Stimulated activated CD8-positive, alpha-beta memory T cell treated with anti-CD3 and anti-CD28 coated beads, Interleukin-2, amount 100 ng/mL, for 1 hour (primary cell): Measurements from ENCODE around the gene THSD8.
A peak's percentile ranks its signal among the peaks of the same experiment; 100 is the strongest.
"Not testable (repeated sequence)": the region's sequence is repeated elsewhere in the genome, so short reads cannot be mapped to it uniquely, and the experiment has no call there.

Experiments used
- DNase-seq, 2 donors: peaks; one replicate each; pipeline ENCODE4 v3.0.0-alpha.2; 2020; ENCODE audit warnings: low read depth in 2 of 2

The THSD8 gene

DNA sequence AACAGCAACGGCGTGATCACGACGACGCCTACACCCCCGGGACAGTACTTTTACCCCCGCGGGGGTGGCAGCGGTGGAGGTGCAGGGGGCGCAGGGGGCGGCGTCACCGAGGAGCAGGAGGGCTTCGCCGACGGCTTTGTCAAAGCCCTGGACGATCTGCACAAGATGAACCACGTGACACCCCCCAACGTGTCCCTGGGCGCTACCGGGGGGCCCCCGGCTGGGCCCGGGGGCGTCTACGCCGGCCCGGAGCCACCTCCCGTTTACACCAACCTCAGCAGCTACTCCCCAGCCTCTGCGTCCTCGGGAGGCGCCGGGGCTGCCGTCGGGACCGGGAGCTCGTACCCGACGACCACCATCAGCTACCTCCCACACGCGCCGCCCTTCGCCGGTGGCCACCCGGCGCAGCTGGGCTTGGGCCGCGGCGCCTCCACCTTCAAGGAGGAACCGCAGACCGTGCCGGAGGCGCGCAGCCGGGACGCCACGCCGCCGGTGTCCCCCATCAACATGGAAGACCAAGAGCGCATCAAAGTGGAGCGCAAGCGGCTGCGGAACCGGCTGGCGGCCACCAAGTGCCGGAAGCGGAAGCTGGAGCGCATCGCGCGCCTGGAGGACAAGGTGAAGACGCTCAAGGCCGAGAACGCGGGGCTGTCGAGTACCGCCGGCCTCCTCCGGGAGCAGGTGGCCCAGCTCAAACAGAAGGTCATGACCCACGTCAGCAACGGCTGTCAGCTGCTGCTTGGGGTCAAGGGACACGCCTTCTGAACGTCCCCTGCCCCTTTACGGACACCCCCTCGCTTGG, 9.6 kb upstream of the THSD8 start:
- peak in 1 of 2 donors; percentile 57 for DNase-seq

DNA sequence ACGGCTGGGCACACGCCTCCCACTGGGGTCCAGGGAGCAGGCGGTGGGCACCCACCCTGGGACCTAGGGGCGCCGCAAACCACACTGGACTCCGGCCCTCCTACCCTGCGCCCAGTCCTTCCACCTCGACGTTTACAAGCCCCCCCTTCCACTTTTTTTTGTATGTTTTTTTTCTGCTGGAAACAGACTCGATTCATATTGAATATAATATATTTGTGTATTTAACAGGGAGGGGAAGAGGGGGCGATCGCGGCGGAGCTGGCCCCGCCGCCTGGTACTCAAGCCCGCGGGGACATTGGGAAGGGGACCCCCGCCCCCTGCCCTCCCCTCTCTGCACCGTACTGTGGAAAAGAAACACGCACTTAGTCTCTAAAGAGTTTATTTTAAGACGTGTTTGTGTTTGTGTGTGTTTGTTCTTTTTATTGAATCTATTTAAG, 9.0 kb upstream of the THSD8 start:
- DNase-seq: no peak

DNA sequence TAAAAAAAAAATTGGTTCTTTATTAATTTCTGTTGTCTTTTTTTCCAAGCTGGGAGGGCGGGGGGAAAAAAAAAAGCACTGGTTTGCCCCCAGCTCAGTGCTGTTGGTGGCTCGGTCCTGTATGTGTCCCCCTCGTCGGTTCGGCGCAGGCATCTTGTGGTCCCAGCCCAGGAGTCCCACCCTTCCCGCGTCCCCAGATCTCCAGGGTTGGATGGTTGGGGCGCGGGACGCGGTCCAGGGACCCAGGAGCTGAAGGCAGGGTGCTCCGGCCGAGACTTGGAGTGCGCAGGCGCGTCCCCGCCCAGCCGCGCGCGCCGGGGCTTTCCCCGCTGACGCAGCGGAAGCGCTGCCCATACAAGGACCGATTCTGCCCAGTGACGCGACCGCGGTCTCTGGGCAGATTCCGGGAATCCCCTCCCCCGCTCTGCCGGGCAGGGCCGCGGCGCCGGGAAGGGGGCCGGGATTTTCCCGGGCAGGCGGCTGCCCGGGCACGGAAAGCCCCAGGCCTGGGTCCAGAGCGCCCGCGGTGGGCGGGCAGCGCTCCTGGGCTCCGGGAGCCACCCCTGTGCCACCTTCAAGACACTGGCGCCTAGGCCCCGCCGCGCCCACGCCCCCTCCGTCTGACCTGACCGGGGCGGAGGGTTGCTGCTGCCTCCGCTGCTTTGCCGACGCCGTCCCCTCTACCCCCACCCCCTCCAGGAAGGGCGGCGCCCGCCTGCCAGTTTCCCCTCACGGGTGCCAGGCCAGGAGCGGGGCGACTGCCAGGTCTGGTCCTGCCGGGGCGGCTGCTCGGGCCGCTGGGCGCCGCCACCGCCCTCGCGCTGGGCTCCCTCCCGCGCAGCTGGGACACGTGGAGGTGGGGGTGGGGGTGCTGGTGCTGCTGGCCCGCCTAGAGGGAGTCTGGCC, 8.3 kb upstream of the THSD8 start:
- DNase-seq: peak; percentile 89 to 91

DNA sequence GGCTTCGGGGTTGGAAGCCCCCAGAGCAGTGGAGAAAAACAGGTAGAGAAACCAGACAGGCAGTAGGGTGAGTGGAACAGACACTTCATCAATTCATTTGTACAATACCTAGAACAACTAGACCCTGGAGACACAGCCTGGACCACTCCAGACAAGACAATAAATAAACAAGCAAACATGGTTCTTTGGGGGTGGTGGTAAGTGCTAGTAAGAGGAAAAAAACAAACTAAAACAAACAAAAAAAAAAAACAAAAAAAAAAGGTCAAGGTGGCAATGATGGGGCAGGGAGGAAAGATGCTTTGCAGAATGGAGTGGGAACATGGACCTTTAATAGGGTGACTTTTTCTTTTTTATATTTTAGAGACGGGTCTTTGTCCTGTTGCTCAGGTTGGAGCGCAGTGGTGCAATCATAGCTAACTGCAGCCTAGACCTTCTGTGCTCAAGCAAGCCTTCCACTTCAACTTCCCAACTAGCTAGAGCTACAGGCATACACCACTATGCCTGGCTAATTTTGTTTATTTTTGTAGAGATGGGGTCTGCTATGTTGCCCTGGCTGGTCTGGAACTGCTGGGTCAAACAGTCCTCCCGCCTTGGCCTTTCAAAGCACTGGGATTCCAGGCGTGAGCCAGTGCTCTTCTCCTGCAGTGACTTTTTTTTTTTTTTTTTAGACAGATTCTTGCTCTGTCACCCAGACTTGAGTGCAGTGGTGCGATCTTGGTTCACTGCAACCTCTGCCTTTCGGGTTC, 7.5 kb upstream of the THSD8 start:
- DNase-seq: no peak

DNA sequence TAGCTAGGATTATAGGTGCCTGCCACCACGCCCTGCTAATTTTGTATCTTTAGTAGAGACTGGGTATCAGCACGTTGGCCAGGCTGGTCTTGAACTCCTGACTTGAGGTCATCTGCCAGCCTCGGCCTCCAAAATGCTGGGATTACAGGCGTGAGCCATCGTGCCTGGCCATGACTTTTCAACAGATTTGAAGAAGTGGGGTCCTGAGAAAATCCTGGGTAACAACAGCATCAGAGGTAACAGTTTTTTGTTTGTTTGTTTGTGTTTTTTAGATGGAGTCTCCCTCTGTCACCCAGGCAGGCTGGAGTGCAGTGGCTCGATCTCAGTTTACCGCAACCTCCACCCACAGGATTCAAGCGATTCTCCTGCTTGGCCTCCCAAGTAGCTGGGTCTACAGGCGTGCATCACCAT, 6.9 kb upstream of the THSD8 start:
- DNase-seq: no peak

DNA sequence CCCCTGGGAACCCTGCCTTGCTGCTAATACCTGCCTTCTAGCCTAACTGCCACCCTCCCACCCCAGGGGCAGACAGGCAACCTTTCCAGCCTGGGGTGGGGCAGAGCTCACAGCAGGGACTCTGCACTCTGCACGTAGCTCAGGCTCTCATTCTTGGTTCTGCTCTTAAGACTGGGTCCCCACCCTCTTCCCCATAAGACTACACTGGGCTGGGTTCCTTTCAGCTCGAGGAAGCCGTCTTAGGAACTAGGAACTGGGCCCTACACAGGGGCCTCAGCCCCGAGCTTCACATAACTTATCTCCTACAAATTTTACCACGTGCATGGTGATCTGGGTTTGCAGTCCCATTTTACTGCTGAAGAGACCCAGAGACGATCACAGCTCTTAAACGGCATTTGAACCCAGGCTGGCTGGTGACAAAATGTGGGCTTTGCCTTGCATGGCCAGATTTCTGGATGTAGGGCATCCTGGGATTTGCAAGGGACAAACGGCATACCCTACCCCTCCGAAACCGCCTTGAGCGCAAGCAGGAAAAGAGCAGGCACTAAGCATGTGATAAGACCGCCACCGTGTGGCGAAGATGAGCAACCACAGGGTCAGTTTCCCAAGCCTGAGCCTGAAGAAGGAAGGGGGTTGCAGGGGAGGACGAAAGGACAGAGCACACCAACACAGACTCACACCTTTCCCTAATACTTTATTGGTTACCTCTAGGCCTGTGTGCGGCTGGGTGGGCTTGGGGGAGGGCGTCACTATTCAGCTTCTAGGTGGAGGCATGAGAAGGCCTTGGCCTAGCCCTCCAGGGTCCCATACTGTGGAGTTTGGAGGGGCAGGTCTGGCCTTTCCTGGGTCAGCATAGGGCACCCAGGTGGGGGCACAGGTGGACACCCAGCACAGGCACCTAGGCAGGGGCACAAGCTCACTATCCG, 5.5 kb upstream of the THSD8 start:
- peak; percentile 55 to 60 for DNase-seq

DNA sequence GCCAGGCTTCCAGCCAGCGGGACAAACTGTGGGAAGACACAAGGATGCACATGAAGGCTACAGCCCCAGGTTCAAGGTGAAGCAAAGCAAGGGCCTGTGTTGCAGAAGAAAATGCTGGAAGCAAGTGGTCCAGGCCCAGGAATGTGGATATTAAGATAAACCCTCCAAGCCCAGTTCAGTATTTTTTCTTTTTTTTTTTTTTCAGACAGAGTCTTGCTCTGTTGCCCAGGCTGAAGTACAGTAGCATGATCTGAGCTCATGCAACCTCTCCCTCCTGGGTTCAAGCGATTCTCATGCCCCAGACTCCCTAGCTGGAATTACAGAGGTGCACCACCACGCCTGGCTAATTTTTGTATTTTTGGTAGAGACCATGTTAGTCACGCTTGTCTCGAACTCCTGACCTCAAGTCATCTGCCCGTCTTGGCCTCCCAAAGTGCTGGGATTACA, 4.7 kb upstream of the THSD8 start:
- no peak for DNase-seq

DNA sequence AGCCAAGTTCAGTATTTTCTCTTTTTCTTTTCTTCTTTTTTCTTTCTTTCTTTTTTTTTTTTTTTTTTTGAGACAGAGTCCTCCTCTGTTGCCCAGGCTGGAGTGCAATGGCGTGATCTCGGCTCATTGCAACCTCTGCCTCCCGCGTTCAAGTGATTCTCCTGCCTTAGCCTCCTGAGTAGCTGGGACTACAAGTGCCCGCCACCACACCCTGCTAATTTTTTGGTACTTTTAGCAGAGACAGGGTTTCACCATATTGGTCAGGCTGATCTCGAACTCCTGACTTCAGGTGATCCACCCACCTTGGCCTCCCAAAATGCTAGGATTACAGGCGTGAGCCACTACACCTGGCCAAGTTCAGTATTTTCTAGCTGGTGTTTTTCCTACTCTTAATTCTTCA, 4.3 kb upstream of the THSD8 start:
- DNase-seq: not testable (repeated sequence)

DNA sequence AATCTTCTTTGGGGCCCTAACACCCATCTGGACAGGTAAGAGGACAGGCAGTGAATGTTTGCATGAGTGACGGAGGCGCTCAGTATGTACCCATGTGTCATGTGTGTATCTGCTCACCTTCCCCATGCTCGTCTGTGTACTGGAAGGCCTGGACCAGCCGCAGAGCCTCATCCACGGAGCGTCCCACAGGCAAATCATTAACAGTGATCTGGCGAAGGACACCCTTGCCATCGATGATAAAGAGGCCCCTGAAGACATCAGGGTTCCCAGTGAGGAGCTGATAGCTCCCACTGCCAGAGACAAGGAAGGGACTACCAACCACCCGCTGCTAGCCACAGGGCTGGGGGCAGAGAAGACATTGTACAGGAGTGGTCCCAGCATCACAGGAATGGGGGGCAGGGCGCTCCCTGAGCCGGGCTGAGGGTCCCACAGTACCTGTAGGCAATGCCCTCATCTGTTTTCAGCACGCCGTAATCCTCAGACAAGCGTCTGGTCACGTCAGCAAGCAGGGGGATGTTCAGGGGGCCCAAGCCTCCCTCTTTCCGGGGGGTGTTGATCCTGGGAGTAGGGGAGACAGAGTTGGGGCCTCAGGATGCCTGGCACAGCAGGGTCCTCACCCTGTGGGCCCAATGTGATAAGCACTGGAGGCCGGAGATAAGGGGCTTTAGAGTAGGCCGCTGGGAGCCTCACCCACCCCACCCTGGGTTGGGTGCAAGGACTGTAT, 2.0 kb upstream of the THSD8 start:
- no peak for DNase-seq

DNA sequence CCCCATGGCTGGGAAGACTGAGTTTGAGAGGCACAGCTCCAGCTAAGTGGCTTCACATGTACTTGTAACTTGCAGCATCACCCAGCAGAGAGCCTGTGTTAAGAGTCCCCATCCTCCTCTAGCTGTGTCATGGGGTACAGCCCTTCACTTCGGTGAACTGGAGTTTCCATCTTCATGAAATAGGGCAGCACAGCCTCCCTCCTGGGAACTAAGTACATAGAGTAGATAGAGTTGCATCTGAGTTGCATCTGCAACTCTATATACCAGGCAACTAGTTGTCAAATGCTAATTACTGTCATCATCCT, 1.5 kb upstream of the THSD8 start:
- DNase-seq: no peak

DNA sequence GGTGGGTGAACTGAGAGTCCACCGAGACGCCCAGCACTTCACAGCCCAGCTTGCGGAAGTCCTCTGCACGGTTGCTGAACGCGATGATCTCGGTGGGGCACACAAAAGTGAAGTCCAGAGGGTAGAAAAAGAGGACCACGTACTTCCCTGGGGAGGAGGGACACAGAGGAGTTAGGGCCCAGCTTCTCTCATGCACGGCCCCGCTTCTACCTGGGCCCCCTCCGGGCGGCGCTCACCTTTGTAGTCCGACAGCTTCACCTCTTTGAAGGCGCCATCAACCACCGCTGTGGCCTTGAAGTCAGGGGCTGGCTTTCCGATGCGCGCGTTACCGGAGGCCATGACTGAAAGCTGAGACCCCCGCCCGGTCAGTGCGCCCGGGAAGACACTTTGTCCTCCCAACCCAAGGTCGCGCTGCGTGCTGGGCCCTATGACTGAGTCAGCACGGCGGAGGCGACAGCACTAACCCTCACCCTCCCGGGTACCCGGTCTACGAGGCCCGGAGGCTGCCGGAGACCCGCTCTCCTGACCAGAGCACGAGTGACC, 875 bp upstream of the THSD8 start:
- DNase-seq: no peak

DNA sequence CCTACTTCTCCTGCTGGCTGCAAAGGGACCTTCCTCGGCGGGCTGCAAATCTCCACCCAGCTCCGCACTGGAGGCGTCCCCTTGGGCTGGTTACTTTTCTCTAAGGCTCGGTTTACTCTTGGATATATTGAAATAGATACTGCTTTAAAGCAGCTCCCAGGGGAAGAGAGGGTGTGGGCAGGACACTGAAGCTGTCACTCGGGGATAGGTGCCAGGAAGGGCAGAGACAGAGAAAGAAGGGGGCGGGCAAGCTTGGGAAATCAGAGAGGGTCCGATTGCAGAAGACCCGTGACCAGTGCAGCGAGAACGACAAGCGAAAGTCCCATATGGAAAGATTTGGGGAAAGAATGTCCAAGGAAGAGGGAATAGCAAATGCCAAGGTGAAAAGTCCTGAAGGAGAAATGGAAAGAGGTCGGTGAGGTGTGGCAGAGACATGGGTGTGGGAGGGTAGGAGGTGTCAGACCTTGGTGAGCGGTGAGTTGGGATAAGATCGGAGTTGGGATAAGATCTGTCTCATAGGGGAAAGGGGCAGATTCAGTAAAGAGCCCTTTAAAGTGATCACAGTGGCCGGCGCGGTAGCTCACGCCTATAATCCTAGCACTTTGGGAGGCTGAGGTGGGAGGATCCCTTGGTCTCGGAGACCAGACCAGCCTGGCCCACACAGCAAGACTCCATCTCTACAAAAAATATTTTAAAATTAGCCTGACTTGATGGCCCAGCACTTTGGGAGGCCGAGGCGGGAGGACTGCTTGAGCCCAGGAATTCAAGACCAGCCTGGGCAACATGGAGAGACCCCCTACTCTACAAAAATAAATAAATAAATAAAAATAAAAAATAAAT, 618 bp downstream of the THSD8 start:
- DNase-seq: no peak

DNA sequence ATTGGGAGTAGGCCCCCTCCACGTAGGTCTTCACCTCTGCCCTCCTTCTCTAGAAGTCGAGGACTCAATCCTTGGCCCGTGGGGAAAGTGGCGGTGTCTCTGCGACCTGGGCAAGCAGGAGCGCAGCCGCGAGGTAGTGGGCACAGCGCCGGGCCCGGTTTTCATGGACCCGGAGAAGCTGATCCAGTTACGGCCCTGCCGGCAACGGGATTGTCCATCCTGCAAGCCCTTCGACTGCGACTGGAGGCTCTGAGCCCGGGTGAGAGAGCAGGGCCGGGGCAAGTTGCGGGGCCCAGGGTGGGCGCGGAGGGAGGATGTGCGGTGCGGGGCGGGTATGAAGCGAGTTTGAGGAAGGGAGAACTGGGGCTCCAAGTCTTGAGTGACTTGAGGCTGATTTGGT, 2.2 kb downstream of the THSD8 start:
- no peak for DNase-seq

DNA sequence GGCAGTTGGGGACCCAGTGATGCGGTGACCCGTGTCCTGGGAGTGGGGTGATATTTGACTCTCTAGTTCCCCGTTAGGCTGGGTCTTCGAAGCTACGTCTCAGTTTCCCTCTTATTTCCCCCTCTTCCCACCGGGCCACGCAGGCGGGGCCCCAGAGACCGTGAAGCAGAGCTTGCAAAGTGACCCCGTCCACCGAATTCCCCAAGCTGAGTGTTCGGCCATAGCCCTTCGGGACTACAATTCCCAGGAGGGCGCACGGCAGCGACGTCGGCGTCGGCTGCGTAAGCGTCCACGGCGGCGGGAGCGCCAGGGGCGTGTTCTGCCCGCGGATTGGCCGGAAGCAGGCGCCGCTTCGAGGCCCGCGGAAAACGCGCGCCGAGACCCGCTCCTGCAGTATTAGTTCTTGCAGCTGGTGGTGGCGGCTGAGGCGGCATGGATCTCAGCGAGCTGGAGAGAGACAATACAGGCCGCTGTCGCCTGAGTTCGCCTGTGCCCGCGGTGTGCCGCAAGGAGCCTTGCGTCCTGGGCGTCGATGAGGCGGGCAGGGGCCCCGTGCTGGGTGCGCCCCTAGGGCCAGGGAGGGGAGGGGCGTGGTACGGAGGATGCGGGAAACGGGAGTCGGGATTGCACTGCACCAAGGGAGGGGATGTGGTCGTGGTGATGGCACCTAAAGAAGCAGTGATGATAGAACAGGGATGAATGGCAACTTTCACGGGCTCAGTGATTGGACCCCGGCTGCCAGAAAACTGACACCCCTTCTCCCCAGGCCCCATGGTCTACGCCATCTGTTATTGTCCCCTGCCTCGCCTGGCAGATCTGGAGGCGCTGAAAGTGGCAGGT, 4.6 kb downstream of the THSD8 start, which contains the start of gene RNASEH2A:
Gene RNASEH2A (plus strand): TSS at position 343 of the 840 bp plus-strand sequence. CDS start 90 bp downstream, at position 433.
- DNase-seq: peak; percentile 71 to 74

DNA sequence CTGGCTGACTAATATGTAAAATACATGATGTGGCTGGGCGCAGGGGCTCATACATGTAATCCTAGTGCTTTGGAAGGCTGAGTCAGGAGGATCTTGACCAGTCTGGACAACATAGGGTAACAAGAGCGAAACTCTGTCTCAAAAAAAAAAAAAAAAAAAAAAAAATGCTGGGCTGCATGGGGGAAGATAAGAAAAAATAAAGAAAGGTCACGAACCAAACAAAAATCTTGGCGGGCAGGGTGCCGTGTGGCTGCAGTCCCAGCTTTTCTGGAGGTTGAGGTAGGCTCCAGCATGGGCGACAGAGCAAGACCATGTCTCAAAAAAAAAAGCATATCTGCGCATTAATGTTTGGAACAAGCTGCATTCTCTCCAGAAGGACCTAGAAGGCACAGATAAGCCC, 13.2 kb downstream of the THSD8 start:
- DNase-seq: no peak

DNA sequence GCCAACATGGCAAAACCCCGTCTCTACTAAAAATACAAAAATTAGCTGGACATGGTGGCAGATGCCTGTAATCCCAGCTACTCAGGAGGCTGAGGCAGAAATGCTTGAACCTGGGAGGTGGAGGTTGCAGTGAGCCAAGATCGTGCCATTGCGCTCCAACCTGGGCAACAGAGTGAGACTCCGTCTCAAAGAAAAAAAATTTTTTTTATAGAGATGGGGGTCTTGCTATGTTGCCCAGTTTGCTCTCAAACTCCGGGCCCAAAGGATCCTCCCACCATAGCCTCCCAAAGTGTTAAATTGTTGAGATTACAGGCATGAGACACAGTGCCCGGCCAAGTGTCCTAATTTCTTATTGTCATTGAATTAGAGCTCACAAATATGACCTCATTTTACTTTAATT, 15.3 kb downstream of the THSD8 start:
- DNase-seq: not testable (repeated sequence)

DNA sequence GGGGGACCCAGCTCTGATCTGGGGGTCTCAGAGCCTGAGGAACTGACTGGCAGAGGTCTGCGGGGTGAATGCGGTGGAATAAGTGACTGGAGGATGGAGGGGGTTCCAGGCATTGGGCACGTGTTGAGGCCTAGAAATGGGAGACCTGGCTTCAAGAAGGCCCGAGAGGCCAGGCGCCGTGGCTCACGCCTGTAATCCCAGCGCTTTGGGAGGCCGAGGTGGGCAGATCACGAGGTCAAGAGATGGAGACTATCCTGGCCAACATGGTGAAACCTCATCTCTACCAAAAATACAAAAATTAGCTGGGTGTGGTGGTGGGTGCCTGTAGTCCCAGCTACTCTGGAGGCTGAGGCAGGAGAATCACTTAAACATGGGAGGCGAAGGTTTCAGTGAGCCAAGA, 15.9 kb downstream of the THSD8 start:
- not testable (repeated sequence) for DNase-seq

DNA sequence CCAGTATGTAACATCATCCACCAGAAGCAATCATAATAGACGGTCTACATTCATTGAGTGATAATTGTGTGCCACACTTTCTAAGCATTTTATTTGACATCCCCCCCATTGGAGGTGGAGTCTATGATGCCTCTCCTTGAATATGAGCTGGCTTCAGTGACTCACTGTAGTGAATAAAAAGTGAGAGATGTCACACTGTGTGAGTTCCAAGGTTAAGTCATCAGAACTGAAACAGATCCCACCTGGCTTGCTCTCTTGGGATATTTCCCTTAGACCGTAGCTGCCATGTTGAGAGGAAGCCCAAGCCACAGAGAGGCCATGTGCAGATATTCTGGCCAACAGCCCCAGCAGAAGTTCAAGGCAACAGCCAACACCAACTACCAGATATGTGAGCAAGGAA, 19.9 kb downstream of the THSD8 start:
- DNase-seq: no peak
